Muscle layer of duodenum (tissue), 2 donors: Measurements from ENCODE around the gene RAP2B.
"Not testable (repeated sequence)": the region's sequence is repeated elsewhere in the genome, so short reads cannot be mapped to it uniquely, and the experiment has no call there.

Source experiments
- H3K27ac ChIP-seq: one replicate; pipeline ENCODE4 v1.7.0; 2013; ENCODE audit warnings: mild to moderate bottlenecking, low read length
- H3K27me3 ChIP-seq: one replicate; pipeline ENCODE4 v1.7.0; 2013; ENCODE audit warnings: low read depth, mild to moderate bottlenecking, control low read depth, low read length
- H3K36me3 ChIP-seq, 2 donors: one replicate each; pipeline ENCODE4 v1.7.0; 2013; ENCODE audit warnings: low read length in 2 of 2, control low read depth in 1 of 2, mild to moderate bottlenecking in 1 of 2; ENCODE audit not compliant: insufficient read depth in 2 of 2, control insufficient read depth in 1 of 2
- H3K4me1 ChIP-seq, 2 donors: one replicate each; pipeline ENCODE4 v1.7.0; 2013; ENCODE audit warnings: low read length in 2 of 2, mild to moderate bottlenecking in 2 of 2, control low read depth in 1 of 2, moderate library complexity in 1 of 2; ENCODE audit not compliant: insufficient read depth in 2 of 2, control insufficient read depth in 1 of 2
- H3K4me3 ChIP-seq, 2 donors: one replicate each; pipeline ENCODE4 v1.7.0; 2013; ENCODE audit warnings: low read length in 2 of 2, low read depth in 1 of 2, mild to moderate bottlenecking in 1 of 2
- H3K9me3 ChIP-seq, 2 donors: one replicate each; pipeline ENCODE4 v1.7.0; 2013; ENCODE audit warnings: low read length in 2 of 2, control low read depth in 1 of 2, mild to moderate bottlenecking in 1 of 2; ENCODE audit not compliant: control insufficient read depth in 1 of 2
- donor health status: healthy.

Gene RAP2B

GRCh38 chr3:153172796-153173757, 11.1 kb downstream of the RAP2B start:
- Histone ChIP-seq H3K27ac (no peak overlapping the region), H3K27me3 (no peaks in the 10 kb centered on the region), H3K9me3 (no peaks in the 10 kb centered on the region), H3K4me1 (no peaks in the 10 kb centered on the region), H3K36me3 (peaks cover 0 to 10% of the 10 kb centered on the region in 2 donors), H3K4me3 (no peak overlapping the region)

- Histone ChIP-seq H3K27me3 (no peaks in the 10 kb centered on the region), H3K36me3 (peaks cover 0 to 10% of the 10 kb centered on the region in 2 donors), H3K9me3 (no peaks in the 10 kb centered on the region), H3K4me1 (no peaks in the 10 kb centered on the region), H3K4me3 (no peak overlapping the region), H3K27ac (no peak overlapping the region)
Measured at GRCh38 chr3:153173758-153174516, 11.9 kb downstream of the RAP2B start.

- no peak overlapping the region for H3K27ac ChIP-seq
Measured at GRCh38 chr3:153176197-153176596, 14.2 kb downstream of the RAP2B start.

GRCh38 chr3:153180860-153181372, 18.9 kb downstream of the RAP2B start:
- Histone ChIP-seq H3K36me3 (peaks cover 0 to 3% of the 10 kb centered on the region in 2 donors), H3K4me1 (no peaks in the 10 kb centered on the region), H3K4me3 (no peak overlapping the region), H3K27me3 (no peaks in the 10 kb centered on the region), H3K9me3 (no peaks in the 10 kb centered on the region), H3K27ac (no peak overlapping the region)

More at GRCh38 chr3:153176197-153176596, 14.2 kb downstream of the RAP2B start:
- Histone ChIP-seq H3K9me3 (no peaks in the 10 kb centered on the region), H3K36me3 (peaks cover 0 to 3% of the 10 kb centered on the region in 2 donors), H3K27me3 (no peaks in the 10 kb centered on the region), H3K4me1 (no peaks in the 10 kb centered on the region), H3K4me3 (no peak overlapping the region)

- H3K4me1 ChIP-seq: no peaks in the 10 kb centered on the region
- H3K4me3 ChIP-seq: no peak overlapping the region
- peaks cover 0 to 2% of the 10 kb centered on the region in 2 donors for H3K36me3 ChIP-seq
- H3K27me3 ChIP-seq: no peaks in the 10 kb centered on the region
- no peaks in the 10 kb centered on the region for H3K9me3 ChIP-seq
- no peak overlapping the region for H3K27ac ChIP-seq
Measured at GRCh38 chr3:153182501-153183293, 20.7 kb downstream of the RAP2B start.

- Histone ChIP-seq H3K36me3 (no peaks in the 10 kb centered on the region), H3K9me3 (no peaks in the 10 kb centered on the region), H3K27me3 (no peaks in the 10 kb centered on the region), H3K4me3 (no peak overlapping the region), H3K4me1 (no peaks in the 10 kb centered on the region), H3K27ac (no peak overlapping the region)
Measured at GRCh38 chr3:153190923-153191322, 28.9 kb downstream of the RAP2B start.

- no peak overlapping the region for H3K27ac ChIP-seq
- no peaks in the 10 kb centered on the region for H3K36me3 ChIP-seq
- H3K4me3 ChIP-seq: no peak overlapping the region
- H3K9me3 ChIP-seq: no peaks in the 10 kb centered on the region
- no peaks in the 10 kb centered on the region for H3K4me1 ChIP-seq
- no peaks in the 10 kb centered on the region for H3K27me3 ChIP-seq
Measured at GRCh38 chr3:153192327-153192726, 30.3 kb downstream of the RAP2B start.

- H3K36me3 ChIP-seq, H3K4me1 ChIP-seq, H3K4me3 ChIP-seq, H3K9me3 ChIP-seq, H3K27ac ChIP-seq, H3K27me3 ChIP-seq: not testable (repeated sequence)
Measured at GRCh38 chr3:153193786-153194476, 31.9 kb downstream of the RAP2B start.

GRCh38 chr3:153195349-153195879, 33.4 kb downstream of the RAP2B start:
- no peaks in the 10 kb centered on the region for H3K9me3 ChIP-seq
- no peaks in the 10 kb centered on the region for H3K36me3 ChIP-seq
- no peaks in the 10 kb centered on the region for H3K4me1 ChIP-seq
- H3K4me3 ChIP-seq: no peak overlapping the region
- no peak overlapping the region for H3K27ac ChIP-seq
- no peaks in the 10 kb centered on the region for H3K27me3 ChIP-seq

- Histone ChIP-seq H3K36me3 (no peaks in the 10 kb centered on the region), H3K27me3 (no peaks in the 10 kb centered on the region), H3K27ac (no peak overlapping the region), H3K9me3 (no peaks in the 10 kb centered on the region), H3K4me1 (no peaks in the 10 kb centered on the region), H3K4me3 (no peak overlapping the region)
Measured at GRCh38 chr3:153209596-153209995, 47.6 kb downstream of the RAP2B start.
